HG03280 (cell line): ENCODE data around the gene ARL5B.
"Not testable (repeated sequence)": the region's sequence is repeated elsewhere in the genome, so short reads cannot be mapped to it uniquely, and the experiment has no call there.

Source experiments
- ATAC-seq: cut with Tn5 transposase; IDR thresholded peaks from one replicate; pipeline ENCODE4 v1.9.1; 2021; ENCODE audit warnings: mild to moderate bottlenecking, moderate library complexity; ENCODE audit not compliant: unreplicated experiment

ARL5B gene, protein sequence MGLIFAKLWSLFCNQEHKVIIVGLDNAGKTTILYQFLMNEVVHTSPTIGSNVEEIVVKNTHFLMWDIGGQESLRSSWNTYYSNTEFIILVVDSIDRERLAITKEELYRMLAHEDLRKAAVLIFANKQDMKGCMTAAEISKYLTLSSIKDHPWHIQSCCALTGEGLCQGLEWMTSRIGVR

DNA sequence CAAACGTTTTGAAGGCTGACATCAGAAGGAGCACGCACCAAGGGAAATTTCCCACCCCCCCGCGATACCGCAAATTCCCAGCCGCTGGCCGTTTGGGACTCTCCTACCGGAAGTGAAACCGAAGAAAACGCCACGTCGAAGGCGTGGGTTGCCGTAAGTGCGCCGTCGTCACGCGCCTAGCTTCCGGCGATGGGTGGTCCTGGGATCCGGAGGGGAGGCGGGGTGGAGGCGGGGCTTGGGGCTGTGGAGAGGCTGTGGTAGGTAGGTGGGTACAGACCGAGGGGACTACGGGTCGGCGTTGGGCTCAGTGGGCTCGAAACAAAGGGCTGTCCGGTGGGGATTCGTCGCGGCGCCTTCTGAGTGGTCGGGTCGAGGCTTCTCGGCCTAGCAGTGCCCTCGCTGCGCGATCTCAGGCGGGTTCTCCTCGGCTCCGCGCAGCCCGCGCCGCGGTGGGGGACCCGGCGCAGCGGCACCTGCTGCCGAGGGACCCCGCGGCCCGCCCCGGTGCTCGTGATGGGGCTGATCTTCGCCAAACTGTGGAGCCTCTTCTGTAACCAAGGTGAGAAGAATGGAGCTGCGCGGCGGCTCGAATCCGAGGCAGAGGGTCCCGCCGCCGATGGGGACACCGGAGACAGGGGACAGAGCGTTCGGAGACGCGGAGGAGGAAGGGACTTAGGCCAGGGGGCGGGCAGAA lies at the start of gene ARL5B:
Gene ARL5B (plus strand): TSS at position 307 of the 694 bp plus-strand sequence. CDS start 207 bp downstream, at position 514.
- peak; percentile 92 for ATAC-seq

DNA sequence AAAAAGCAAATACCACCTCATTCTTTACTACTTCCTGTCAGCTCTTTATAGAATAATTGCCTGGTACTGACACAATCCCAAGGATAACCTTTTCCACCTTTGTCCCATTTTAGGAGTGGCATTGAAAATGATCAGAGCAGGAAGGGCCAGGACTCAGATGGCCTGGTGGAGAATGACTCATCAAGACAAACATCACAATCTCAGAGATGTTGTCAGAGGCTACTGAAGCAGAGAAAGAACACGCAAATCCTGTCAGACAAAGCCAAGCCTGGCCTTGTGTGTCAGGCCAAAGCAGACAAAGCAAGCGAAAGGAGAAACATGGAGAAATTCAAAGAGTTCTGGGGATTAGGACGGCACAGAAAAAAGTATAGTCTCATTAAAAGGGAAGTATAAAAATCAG lies 48.7 kb upstream of the ARL5B start:
- ATAC-seq, result no peak

DNA sequence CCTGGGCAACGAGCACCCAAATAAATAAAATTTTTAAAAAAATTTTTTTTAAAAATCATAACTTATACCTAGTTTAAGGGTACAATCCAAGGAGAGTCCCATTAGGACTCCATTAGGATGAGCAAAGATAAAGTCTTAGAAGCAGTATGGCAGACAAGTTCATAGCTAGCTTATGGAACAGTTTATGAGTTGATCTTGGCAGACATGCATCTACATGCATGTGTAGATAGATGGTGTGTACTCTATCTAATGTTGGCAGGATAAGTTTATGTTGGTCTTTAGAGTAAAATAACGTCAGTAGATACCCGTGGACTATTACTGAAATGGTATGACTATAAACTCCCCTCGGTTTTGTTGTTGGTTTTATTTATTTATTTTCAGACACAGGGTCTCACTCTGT lies 48.1 kb upstream of the ARL5B start:
- ATAC-seq, result no peak

DNA sequence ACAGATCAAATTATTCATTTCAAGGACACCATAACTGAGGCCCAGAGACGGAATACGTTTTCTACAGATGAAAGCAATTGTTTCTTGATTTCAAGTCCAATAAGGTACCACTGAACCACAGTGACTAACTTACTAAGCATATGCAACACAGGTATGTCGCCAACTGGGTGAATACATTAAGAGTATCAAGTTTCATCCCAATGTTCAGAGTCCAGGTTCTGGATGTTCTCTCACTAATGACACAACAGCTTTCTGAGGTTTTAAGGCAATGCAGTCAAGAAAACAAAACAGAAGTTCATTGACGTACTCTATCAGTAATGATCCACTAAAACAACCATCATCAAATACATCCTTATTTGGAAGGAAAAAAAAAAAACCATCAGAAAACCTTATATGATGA lies 43.6 kb upstream of the ARL5B start:
- ATAC-seq, result no peak

DNA sequence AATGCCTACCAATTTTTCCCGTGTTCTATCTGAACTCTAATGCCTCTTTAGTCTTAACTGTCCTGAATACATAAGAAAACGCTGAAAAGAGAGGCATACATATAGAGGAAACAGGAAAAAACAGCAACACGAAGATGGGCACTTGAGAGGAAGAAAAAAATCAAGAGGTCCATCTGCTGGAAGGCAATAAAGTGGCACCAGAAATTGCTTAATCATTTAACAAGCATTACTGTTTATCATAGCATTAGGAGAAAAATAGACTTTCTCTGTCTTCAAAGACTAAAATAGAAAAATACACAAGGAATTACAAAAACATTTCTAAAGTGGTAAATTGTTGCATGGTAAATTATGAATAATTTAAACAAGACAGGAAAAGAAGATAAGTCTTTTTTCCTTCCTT lies 42.9 kb upstream of the ARL5B start:
- ATAC-seq, result no peak

DNA sequence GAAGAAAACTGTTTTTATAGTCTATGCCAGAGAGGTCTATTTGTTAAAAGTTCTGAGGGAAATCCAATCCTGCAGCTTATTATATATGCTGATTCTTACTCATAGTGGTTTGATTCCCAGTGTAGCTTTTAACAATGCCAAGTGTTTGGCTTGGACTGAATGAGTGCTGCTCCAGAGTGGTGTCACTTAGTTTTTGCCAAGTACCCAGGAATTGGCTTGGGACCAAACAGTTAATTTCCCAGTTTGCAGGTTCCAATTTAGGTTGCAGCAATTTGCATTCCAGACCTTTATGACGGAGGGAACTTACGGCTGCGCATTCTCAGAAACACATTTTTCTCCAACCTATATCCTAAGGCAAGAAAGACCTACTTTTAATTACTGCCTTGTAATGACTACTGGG lies 40.2 kb upstream of the ARL5B start:
- ATAC-seq, result no peak

DNA sequence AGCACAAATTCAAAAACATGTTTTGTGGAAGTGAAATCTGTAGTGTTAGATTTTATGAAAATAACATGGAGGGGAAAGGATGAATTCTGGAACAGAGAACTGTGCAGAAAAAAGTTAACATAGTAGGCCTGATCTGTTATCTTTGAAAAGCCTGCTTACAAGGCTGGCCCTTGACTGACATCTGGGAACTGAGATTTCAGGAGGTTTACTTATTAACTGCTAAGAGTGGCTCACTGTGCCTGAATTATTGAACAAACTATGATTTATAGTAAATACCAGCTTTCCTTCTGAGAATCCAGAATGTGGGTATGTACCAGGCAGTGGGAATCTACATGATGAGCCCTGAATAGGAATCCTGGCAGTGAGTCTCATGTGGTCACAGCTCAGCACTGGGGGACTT lies 38.4 kb upstream of the ARL5B start:
- ATAC-seq, result no peak

DNA sequence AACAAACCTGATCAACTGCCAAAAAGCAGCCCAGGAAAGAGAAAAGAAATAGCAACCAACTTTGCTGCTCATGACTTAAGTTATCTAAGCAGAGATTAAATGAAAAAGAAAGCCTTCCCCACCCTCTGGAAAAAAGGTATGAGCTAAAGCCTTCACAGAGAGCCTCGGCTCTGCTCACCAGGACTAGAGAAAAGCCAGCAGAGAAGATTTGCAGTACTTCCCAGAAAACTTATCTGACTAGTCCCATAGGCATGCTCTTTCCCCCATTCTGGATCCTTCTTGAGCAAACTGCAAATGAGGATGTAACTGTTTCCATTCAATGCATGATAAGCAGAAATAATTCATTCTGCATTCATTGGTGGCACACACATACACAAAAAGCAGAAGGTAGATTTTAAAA lies 35.6 kb upstream of the ARL5B start:
- ATAC-seq, result not testable (repeated sequence)

DNA sequence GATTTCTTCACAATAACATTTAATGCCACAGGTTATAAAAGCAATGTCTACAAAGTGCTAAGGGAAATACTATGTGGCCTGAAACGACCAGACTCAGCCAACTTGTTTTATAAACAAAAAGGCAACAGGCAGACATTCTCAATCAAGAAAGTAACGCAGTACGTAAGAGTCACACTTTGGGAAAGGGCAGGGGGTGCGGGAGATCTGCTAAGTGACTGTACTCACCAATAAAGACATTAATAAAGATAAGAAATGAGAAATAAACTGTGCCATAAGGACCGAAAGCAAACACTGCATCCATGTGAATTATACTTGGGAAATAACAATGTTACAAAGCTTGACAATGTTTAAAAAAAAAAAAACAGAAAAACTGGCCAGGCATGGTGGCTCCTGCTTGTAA lies 33.3 kb upstream of the ARL5B start:
- ATAC-seq, result no peak

DNA sequence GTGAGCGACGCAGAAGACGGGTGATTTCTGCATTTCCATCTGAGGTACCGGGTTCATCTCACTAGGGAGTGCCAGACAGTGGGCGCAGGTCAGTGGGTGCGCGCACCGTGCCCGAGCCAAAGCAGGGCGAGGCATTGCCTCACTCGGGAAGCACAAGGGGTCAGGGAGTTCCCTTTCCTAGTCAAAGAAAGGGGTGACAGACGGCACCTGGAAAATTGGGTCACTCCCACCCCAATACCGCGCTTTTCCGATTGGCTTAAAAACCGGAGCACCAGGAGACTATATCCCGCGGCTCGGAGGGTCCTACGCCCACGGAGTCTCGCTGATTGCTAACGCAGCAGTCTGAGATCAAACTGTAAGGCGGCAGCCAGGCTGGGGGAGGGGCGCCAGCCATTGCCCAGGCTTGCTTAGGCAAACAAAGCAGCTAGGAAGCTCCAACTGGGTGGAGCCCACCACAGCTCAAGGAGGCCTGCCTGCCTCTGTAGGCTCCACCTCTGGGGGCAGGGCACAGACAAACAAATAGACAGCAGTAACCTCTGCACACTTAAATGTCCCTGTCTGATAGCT lies 31.7 kb upstream of the ARL5B start:
- ATAC-seq, result not testable (repeated sequence)

DNA sequence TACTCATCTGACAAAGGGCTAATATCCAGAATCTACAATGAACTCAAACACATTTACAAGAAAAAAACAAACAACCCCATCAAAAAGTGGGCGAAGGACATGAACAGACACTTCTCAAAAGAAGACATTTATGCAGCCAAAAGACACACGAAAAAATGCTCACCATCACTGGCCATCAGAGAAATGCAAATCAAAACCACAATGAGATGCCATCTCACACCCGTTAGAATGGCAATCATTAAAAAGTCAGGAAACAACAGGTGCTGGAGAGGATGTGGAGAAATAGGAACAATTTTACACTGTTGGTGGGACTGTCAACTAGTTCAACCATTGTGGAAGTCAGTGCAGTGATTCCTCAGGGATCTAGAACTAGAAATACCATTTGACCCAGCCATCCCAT lies 26.7 kb upstream of the ARL5B start:
- not testable (repeated sequence) for ATAC-seq

DNA sequence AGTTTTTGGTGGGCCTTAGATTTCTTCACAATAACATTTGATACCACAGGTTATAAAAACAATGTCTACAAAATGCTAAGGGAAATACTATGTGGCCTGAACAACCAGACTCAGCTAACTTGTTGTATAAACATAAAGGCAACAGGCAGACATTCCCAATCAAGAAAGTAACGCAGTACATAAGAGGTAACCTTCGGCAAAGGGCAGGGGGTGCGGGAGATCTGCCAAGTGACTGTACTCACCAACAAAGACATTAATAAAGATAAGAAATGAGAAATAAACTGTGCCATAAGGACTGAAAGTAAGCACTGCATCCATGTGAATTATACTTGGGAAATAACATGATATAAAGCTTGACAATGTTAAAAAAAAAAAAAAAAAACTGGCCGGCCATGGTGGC lies 23.2 kb upstream of the ARL5B start:
- ATAC-seq, result no peak

DNA sequence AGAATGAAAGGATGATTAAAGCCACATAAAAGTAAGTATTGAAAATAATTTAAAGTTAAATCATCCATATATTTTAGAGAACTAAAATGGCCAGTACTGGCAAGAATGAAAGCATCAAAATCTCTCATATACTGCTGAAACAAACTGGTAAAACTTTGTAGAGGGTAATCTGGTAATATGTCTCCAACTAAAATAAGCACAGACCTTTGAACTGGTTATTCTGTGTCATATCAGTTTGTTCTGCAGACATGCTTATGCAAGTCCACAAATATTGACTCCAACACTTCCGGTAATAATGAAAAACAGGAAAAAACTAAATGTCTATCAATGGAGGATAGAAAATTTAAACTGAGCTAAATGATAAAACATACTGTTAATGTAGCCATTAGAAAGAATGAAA lies 21.8 kb upstream of the ARL5B start:
- ATAC-seq, result not testable (repeated sequence)

DNA sequence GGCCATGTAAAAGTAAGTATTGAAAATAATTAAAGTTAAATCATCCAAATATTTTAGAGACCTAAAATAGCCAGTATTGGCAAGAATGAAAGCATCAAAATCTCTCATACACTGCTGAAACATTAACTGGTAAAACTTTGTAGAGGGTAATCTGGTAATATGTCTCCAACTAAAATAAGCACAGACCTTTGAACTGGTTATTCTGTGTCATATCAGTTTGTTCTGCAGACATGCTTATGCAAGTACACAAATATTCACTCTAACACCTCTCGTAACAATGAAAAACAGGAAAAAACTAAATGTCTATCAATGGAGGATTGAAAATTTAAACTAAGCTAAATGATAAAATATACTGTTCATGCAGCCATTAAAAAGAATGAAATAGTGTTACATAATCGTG lies 19.5 kb upstream of the ARL5B start:
- ATAC-seq, result not testable (repeated sequence)

DNA sequence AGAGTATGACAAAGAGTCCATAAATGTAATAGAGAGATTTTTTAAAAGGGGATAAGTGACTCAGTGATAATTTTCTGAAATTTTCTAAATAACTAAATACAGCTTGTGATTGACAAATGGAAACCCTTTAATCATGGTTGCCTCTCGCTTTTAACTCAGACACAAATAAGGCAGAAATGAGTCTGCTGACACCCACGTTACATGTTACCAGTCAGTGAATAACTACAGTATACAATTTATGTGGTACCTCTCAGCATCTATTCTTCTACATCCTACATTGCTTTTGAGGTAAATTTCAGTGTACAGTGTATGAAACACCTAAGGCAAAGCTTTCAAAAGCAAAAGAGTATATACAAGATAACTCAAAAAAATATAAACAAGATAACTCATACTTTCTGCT lies 12.1 kb upstream of the ARL5B start:
- no peak for ATAC-seq

DNA sequence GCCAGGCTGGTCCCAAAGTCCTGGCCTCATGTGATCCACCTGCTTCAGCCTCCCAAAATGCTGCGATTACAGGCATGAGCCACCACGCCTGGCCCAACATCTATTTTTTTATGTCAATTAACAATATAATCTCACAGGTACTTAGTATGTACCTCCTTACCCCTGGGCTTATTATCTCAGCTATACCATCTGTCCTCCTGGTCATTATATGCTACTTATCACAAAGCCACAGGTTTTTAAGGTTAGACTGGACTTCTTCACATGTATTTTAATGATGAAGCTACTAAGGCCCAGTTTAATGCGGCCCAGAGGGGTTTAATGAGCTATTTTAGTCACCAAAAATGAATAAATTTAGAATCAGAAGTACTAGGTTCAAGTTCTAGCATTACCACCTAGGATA lies 11.3 kb upstream of the ARL5B start:
- ATAC-seq, result no peak

DNA sequence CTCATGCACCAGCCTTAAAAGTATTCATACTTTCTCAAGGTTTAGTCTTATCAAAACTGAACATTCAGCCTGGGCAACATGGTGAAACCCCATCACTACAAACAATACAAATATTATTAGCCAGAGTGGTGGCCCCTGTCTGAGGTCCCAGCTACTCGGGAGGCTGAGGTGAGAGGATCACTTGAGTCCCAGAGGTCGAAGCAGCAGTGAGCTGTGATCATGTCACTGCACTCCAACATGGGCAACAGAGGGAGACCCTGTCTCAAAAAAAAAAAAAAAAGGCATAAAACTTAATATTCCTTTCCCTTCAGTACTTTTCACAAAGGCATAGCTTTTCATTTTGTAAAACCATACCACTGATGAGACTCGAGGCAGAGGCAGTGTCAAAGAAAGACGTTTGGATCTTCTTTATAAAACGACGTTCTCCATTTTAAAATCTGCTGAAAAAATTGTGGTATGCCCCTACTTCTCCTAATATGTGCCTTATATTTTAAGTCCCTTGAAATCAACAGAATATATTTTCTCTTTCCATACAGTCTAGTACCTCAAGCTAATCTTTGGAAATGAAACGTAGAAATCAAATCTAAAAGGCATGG lies 9.8 kb upstream of the ARL5B start:
- ATAC-seq, result no peak

DNA sequence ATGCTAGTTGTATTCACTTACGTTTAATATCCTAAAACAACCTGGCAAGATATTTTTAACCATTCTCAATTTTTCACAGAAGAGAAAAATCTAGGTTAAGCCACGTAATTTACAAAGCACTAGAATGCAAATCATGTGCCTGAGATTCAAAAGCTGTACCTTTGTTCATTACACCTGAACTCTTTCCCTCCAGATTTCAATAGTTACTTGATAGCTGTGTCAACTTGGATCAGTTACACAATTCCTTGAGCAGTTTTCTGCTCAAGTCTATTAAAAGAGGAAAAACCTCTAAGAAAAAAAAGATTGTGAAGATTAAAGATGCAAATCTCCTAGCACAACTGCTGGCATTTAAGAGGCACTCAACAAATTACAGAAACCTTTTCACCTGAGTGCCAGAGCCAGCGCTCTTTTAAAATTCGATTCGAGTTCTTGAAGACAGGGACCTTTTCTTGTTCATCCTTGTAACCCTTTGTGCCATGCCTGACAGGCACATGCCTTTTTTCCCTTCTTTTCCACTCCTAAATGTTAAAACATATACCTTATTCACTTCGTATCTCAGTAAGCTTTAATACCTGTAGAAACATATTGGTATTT lies 8.7 kb upstream of the ARL5B start:
- ATAC-seq, result no peak

DNA sequence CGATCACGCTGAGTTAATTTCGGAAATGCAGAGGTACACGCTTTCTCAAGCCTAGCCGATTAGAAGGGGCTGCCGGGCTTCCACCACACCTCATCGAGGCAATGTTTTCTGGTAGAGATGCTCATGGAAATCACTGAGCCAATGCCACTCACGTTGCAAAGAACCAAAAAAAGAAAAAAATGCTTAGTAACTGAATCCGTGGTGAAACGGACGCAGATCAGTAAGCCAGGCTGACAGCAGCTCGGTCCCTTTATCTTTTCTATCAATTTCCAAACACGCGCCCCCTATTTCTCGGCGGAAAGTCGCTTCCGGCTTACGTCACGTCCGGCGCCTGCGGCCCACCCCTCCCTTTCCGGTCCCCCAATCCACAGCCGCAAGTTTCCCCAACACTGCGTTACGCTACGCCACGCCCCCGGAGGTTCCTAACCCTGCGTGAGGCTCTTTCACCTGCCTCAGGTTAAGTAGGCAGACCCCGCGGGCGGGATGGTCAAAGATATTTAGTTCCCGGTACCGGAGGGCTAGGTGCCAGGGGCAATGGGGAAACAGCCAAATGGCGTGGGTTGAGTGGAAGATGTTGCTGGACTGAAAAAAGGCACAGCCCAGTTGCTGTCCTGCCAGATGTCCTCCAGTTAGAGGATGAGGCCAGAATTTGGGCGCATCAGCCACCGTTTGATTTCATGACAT lies 7.8 kb upstream of the ARL5B start, which contains the start of gene NSUN6:
Gene NSUN6 (minus strand): TSS at position 264 of the 684 bp plus-strand sequence. CDS start 384 bp downstream, outside the sequence.
- ATAC-seq, result peak; percentile 97

DNA sequence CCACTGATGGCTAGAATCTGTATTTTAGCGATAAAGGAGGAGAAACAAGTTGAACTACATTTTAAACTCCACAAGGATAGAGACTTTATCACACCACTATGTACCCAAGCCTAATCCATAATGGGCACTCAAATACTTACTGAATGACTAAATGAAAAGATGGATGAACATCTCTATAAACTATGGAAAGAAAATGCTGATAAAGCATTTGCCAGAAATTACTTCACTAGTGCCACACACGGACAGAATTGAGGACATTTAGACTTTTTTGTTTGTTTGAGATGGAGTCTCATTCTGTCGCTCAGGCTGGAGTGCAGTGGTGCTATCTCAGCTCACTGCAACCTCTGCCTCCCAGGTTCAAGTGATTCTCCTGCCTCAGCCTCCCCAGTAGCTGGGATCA lies 6.1 kb upstream of the ARL5B start:
- no peak for ATAC-seq

DNA sequence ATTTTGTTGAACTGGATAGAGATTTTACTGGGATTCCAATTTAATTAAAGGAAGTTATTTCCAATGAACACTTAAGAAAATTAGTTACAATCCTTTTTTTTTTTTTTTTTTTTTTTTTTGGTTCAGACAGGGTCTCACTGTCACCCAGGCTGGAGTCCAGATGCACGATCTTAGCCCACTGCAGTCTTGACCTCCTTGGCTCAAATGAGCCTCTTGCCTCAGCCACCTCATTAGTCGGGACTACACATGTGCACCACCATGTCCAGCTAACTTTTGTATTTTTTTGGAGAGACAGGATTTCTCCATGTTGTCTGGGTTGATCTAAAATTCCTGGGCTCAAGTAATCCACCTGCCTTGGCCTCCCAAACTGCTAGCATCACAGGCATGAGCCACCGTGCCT lies 2.5 kb upstream of the ARL5B start:
- ATAC-seq, result no peak
